GM23338 (cell line): ENCODE data around the gene PTER. TPM values are rescaled to one million over a fixed set of nuclear protein-coding genes. Genes with fewer than 3 reads are reported as not detected.

Experiments
- ATAC-seq: fragments of 200-7000 bp; cut with Tn5 transposase; 3 replicates; pipeline ENCODE4 v1.9.1; 2020
- DNase-seq: peaks from one replicate; pipeline ENCODE4 v3.0.0-alpha.2; 2015; ENCODE audit warnings: low spot score
- H2AFZ ChIP-seq: fragments of 200-600 bp; sonication (generic); 2 replicates; pipeline ENCODE4 v1.8.0; 2016; ENCODE audit warnings: antibody characterized with exemption, mild to moderate bottlenecking, moderate library complexity
- H3F3A ChIP-seq: fragments of 200-600 bp; sonication (generic); replicated peaks from 2 replicates; pipeline ENCODE4 v1.8.0; 2017; ENCODE audit warnings: antibody characterized with exemption, mixed run types, low read depth
- H3K27ac ChIP-seq: fragments of 200-600 bp; sonication (generic); 2 replicates; pipeline ENCODE4 v1.6.1; 2016; ENCODE audit warnings: low read depth
- H3K27me3 ChIP-seq: fragments of 200-600 bp; sonication (generic); 2 replicates; pipeline ENCODE4 v1.8.0; 2016; ENCODE audit warnings: mild to moderate bottlenecking, mixed run types, moderate library complexity; ENCODE audit not compliant: insufficient read depth
- H3K36me3 ChIP-seq: fragments of 200-600 bp; sonication (generic); 2 replicates; pipeline ENCODE4 v1.8.0; 2016; ENCODE audit warnings: mild to moderate bottlenecking; ENCODE audit not compliant: insufficient read depth
- H3K4me1 ChIP-seq: fragments of 200-600 bp; sonication (generic); 2 replicates; pipeline ENCODE4 v1.8.0; 2016; ENCODE audit warnings: mild to moderate bottlenecking, moderate library complexity; ENCODE audit not compliant: insufficient read depth
- H3K4me2 ChIP-seq: fragments of 200-600 bp; sonication (generic); 2 replicates; pipeline ENCODE4 v1.7.1; 2017; ENCODE audit warnings: mixed run types
- H3K4me3 ChIP-seq: fragments of 200-600 bp; sonication (generic); 2 replicates; pipeline ENCODE4 v1.6.1; 2016; ENCODE audit warnings: mixed run types
- H3K79me2 ChIP-seq: fragments of 200-600 bp; sonication (generic); replicated peaks from 2 replicates; pipeline ENCODE4 v1.8.0; 2017; ENCODE audit warnings: mild to moderate bottlenecking; ENCODE audit not compliant: insufficient read depth
- H3K9me2 ChIP-seq: fragments of 200-600 bp; sonication (generic); 2 replicates; pipeline ENCODE4 v1.8.0; 2017; ENCODE audit not compliant: insufficient read depth
- H4K20me1 ChIP-seq: fragments of 200-600 bp; sonication (generic); replicated peaks from 2 replicates; pipeline ENCODE4 v1.8.0; 2017; ENCODE audit warnings: mild to moderate bottlenecking; ENCODE audit not compliant: insufficient read depth
- H3K27ac Mint-ChIP-seq: 2 replicates; pipeline ENCODE4 v1.8.0; 2020; ENCODE audit warnings: inconsistent platforms, mild to moderate bottlenecking, moderate library complexity, mixed read lengths
- H3K27me3 Mint-ChIP-seq: 3 replicates; pipeline ENCODE4 v1.8.0; 2022; ENCODE audit warnings: low read depth, mild to moderate bottlenecking, moderate library complexity, mixed read lengths, inconsistent platforms; ENCODE audit not compliant: insufficient read depth, poor library complexity
- H3K36me3 Mint-ChIP-seq: 3 replicates; pipeline ENCODE4 v1.8.0; 2021; ENCODE audit warnings: low read depth, mild to moderate bottlenecking, inconsistent platforms, moderate library complexity, mixed read lengths
- H3K4me1 Mint-ChIP-seq: 3 replicates; pipeline ENCODE4 v1.8.0; 2020; ENCODE audit warnings: mild to moderate bottlenecking, inconsistent platforms, mixed read lengths
- H3K4me3 Mint-ChIP-seq: 3 replicates; pipeline ENCODE4 v1.8.0; 2021; ENCODE audit warnings: moderate library complexity, mild to moderate bottlenecking, inconsistent platforms, mixed read lengths
- H3K9me3 Mint-ChIP-seq: 3 replicates; pipeline ENCODE4 v1.8.0; 2020; ENCODE audit warnings: moderate library complexity, mild to moderate bottlenecking, inconsistent platforms, mixed read lengths
- CREB1 ChIP-seq: fragments of 250-450 bp; sonication (Bioruptor Pico); IDR thresholded peaks from 2 replicates; pipeline ENCODE4 v1.5.0; 2020; ENCODE audit warnings: low read depth, mild to moderate bottlenecking, moderate library complexity
- CTCF ChIP-seq, 2 experiments: fragments of 200-600 bp in 1 of 2; sonication (generic) in 1 of 2; conservative IDR thresholded peaks; 2 replicates each; pipeline versions ENCODE4 v1.5.1 to v1.6.1; 2016 to 2017; ENCODE audit warnings: antibody characterized with exemption in 2 of 2, low read depth in 2 of 2, mild to moderate bottlenecking in 2 of 2, moderate library complexity in 1 of 2
- ETS1 ChIP-seq: IDR thresholded peaks from 2 replicates; pipeline ENCODE4 v1.6.1; 2016; ENCODE audit warnings: antibody characterized with exemption
- EZH2 ChIP-seq: fragments of 200-600 bp; sonication (generic); IDR thresholded peaks from one replicate; pipeline ENCODE4 v1.8.0; 2017; ENCODE audit warnings: antibody characterized with exemption, mild to moderate bottlenecking, low read depth; ENCODE audit not compliant: unreplicated experiment
- EZH2phosphoT487 ChIP-seq: fragments of 200-600 bp; sonication (generic); IDR thresholded peaks from one replicate; pipeline ENCODE4 v1.8.1; 2018; ENCODE audit warnings: antibody characterized with exemption; ENCODE audit not compliant: unreplicated experiment
- JUNB ChIP-seq: IDR thresholded peaks from one replicate; pipeline ENCODE4 v1.6.1; 2016; ENCODE audit warnings: antibody characterized with exemption; ENCODE audit not compliant: unreplicated experiment
- NANOG ChIP-seq: IDR thresholded peaks from 2 replicates; pipeline ENCODE4 v1.6.1; 2016; ENCODE audit warnings: antibody characterized with exemption, borderline replicate concordance
- POLR2AphosphoS5 ChIP-seq: IDR thresholded peaks from 2 replicates; pipeline ENCODE4 v1.6.1; 2016; ENCODE audit warnings: antibody characterized with exemption, low read depth
- REST ChIP-seq: IDR thresholded peaks from one replicate; pipeline ENCODE4 v1.6.1; 2018; ENCODE audit warnings: antibody characterized with exemption; ENCODE audit not compliant: unreplicated experiment
- STAT1 ChIP-seq: IDR thresholded peaks from one replicate; pipeline ENCODE4 v1.6.1; 2016; ENCODE audit warnings: antibody characterized with exemption; ENCODE audit not compliant: unreplicated experiment
- ZNF114 ChIP-seq: fragments of 250-450 bp; sonication (Bioruptor Pico); IDR thresholded peaks from 2 replicates; pipeline ENCODE4 v1.5.0; 2020; ENCODE audit warnings: mild to moderate bottlenecking, moderate library complexity
- ZNF331 ChIP-seq: fragments of 250-450 bp; sonication (Bioruptor Pico); IDR thresholded peaks from 2 replicates; pipeline ENCODE4 v1.5.0; 2020; ENCODE audit warnings: low read depth, mild to moderate bottlenecking, moderate library complexity
- ZNF462 ChIP-seq: fragments of 250-450 bp; sonication (Bioruptor Pico); IDR thresholded peaks from 2 replicates; pipeline ENCODE4 v1.5.0; 2020; ENCODE audit warnings: mild to moderate bottlenecking, moderate library complexity
- polyA plus RNA-seq: library from polyadenylated mRNA; unstranded; fragments of >200 nt; fragmentation: Nextera tagmentation; extraction: Ambion mirVana; gene quantifications from 2 replicates; pipeline ENCODE4 v1.2.1, GENCODE V29; 2016
- total RNA-seq: library from RNA; depleted of rRNA; stranded (reverse); fragments of >200 nt; shearing (Covaris generic); gene quantifications from 2 replicates; pipeline ENCODE4 v1.2.3, GENCODE V29; 2014

Gene PTER
- total and polyA plus RNA-seq, 2 experiments from 2014 or later: 4.8 to 4.9 TPM

- Histone ChIP-seq H3K4me1 (peaks cover 3% of the 10 kb centered on the region), H3K27ac (no peak overlapping the region), H3K9me2 (no peaks in the 10 kb centered on the region), H3K79me2 (no peaks in the 10 kb centered on the region), H3K4me3 (no peak overlapping the region), H3F3A (no peaks in the 10 kb centered on the region), H2AFZ (no peak overlapping the region), H3K4me2 (no peak overlapping the region), H3K27me3 (no peaks in the 10 kb centered on the region), H4K20me1 (no peaks in the 10 kb centered on the region), H3K36me3 (no peaks in the 10 kb centered on the region)
- peaks cover 1% of the 10 kb centered on the region; the same call in 1 of the 3 replicates for H3K4me1 Mint-ChIP-seq
- peaks cover 2% of the 10 kb centered on the region; the same call in 1 of the 3 replicates for H3K36me3 Mint-ChIP-seq
- peaks cover 6% of the 10 kb centered on the region for H3K27me3 Mint-ChIP-seq
- 0 out of 3 replicates have a peak, but pooled peaks cover 2% of the 10 kb centered on the region for H3K9me3 Mint-ChIP-seq
- DNase-seq (no peak), ATAC-seq (no peak)
- no peak overlapping the region for H3K4me3 Mint-ChIP-seq
- no peak overlapping the region for H3K27ac Mint-ChIP-seq
- TF ChIP-seq STAT1 (no peak), ZNF114 (CRISPR knock-in tag) (no peak), REST (no peak), EZH2phosphoT487 (no peak), CTCF (conservative IDR thresholded peaks at IDR 0.05; ENCODE audit: low read depth in 2 of 2) (no peak), ZNF331 (CRISPR knock-in tag) (no peak), NANOG (no peak), ETS1 (no peak), EZH2 (no peak), ZNF462 (CRISPR knock-in tag) (no peak), POLR2AphosphoS5 (no peak), JUNB (no peak), CREB1 (no peak)
These were observed 44.2 kb upstream of the PTER start for GRCh38 chr10:16392531-16393069.
